Esophagus squamous epithelium (tissue), 4 donors: ENCODE results near the gene CLUH.

Experiments used
- CTCF ChIP-seq, 6 experiments: fragments of 450-650 bp in 4 of 6; fragments of 200-600 bp in 2 of 6; sonication (generic) in 2 of 6; IDR thresholded peaks; one replicate each; pipeline ENCODE4 v1.5.1; 2016 to 2019; ENCODE audit warnings: antibody characterized with exemption in 6 of 6, mild to moderate bottlenecking in 4 of 6, moderate library complexity in 4 of 6
- POLR2A ChIP-seq, 4 donors: fragments of 450-650 bp; IDR thresholded peaks; one replicate each; pipeline ENCODE4 v1.6.1; 2017; ENCODE audit warnings: antibody characterized with exemption in 4 of 4, mild to moderate bottlenecking in 4 of 4, moderate library complexity in 3 of 4

GRCh38 chr17:2755891-2756724 is 44.5 kb upstream of the CLUH start:
- no peak for TF ChIP-seq CTCF (IDR thresholded peaks at IDR 0.05)
- TF ChIP-seq POLR2A (IDR thresholded peaks at IDR 0.05): no peak
